RWPE1 (cell line): ENCODE data around the gene KLF9.

ENCODE experiments used
- CTCF ChIA-PET: fragments of 350-600 bp; sonication (Branson Sonifier 250); formaldehyde crosslinking; extraction: SDS; loops from one replicate; lab custom pipeline; 2021; lab: Yijun Ruan, JAX
- POLR2A ChIA-PET: fragments of 400-600 bp; formaldehyde crosslinking; extraction: SDS; loops from one replicate; lab custom pipeline; 2020; ENCODE audit warnings: antibody characterized with exemption; ENCODE audit not compliant: low non-redundant PET; lab: Yijun Ruan, JAX
- DNase-seq: peaks from one replicate; pipeline ENCODE4 v3.0.0; 2012; ENCODE audit warnings: low spot score
- H3K27ac ChIP-seq: fragments of 450-650 bp; 2 replicates; pipeline ENCODE4 v1.5.1; 2017
- TF ChIP-seq, protein P1 (sequence below): fragments of 450-650 bp; conservative IDR thresholded peaks from 2 replicates; pipeline ENCODE4 v1.5.1; 2017; ENCODE audit warnings: low read depth, mild to moderate bottlenecking

Gene KLF9

DNA sequence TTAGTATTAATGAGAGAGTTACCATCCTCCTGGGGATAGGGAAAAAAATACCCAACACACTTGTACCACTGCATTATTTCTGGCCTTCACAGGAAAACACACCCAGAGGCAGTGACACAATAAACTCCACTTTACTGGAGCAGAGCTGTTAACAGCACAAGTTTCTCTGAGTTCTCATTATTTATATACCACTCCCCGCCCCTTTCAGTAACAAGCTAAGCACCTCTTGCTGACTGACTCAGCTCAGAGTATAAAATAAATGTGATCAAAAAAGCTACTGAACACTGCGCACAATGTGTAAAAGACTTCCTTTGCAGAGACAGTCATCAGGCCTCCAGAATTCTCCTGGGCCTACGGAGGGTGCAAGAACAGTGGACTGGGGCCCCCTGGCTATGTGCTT is 21.6 kb downstream of the KLF9 start:
- POLR2A ChIA-PET: no interaction called here
- DNase-seq: no peak
- CTCF ChIA-PET: interaction anchor here (0.6 to 1.0 kb wide), 2 partner anchors 45 to 77 kb away, joined by 3 read pairs; no protein-coding TSS in a partner anchor
- peak overlapping the region; percentile 53 for H3K27ac ChIP-seq
- TF ChIP-seq, protein P1, sequence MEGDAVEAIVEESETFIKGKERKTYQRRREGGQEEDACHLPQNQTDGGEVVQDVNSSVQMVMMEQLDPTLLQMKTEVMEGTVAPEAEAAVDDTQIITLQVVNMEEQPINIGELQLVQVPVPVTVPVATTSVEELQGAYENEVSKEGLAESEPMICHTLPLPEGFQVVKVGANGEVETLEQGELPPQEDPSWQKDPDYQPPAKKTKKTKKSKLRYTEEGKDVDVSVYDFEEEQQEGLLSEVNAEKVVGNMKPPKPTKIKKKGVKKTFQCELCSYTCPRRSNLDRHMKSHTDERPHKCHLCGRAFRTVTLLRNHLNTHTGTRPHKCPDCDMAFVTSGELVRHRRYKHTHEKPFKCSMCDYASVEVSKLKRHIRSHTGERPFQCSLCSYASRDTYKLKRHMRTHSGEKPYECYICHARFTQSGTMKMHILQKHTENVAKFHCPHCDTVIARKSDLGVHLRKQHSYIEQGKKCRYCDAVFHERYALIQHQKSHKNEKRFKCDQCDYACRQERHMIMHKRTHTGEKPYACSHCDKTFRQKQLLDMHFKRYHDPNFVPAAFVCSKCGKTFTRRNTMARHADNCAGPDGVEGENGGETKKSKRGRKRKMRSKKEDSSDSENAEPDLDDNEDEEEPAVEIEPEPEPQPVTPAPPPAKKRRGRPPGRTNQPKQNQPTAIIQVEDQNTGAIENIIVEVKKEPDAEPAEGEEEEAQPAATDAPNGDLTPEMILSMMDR: no peak

DNA sequence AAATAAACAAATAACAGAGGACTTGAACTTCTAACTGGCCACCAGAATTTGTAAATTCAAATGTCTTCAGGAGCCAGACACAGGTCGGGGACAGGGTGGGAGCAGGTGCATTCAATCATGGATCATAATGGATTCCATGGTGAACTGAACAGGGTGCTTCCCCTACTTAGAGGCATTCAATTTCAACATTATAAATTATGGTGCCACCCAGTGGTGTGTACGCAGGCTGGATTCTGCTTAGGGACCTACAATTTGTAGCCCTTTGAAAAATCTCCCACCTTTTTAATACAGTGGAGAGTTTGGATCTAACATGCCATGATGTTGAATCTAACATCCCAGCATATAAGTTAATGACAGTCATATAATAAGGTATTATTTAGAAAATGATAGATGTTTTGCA is 22.3 kb downstream of the KLF9 start:
- ChIA-PET POLR2A (no interaction called here), CTCF (no interaction called here)
- H3K27ac ChIP-seq: 0 out of 2 replicates have a peak overlapping the region, but pooled peaks have one; percentile 28
- TF ChIP-seq, protein P1: no peak
- DNase-seq: no peak

DNA sequence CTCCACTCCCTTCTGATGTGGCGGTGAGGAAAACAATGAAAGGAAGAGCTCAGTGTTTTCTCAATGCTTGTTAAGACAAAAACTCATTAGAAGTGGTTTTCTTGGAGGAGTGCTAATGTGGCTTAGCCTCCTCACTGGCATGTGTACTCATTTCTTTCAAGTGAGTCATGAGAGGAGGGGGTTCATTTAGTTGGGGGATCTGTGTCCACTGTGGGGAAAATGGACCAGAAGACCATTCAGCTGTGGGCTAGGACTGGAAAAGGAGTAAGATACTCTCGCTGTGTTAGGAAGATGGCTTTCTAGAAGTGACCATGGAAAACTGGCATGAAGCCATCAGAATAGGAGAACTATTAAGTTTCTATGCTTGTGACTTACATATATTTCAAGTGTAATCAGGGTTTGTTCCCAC is 23.5 kb downstream of the KLF9 start:
- TF ChIP-seq, protein P1: no peak
- H3K27ac ChIP-seq: no peak overlapping the region
- ChIA-PET POLR2A (no interaction called here), CTCF (interaction anchor here (0.8 kb wide), 1 partner anchor 212 kb away, joined by 4 read pairs; no protein-coding TSS in a partner anchor)
- no peak for DNase-seq

DNA sequence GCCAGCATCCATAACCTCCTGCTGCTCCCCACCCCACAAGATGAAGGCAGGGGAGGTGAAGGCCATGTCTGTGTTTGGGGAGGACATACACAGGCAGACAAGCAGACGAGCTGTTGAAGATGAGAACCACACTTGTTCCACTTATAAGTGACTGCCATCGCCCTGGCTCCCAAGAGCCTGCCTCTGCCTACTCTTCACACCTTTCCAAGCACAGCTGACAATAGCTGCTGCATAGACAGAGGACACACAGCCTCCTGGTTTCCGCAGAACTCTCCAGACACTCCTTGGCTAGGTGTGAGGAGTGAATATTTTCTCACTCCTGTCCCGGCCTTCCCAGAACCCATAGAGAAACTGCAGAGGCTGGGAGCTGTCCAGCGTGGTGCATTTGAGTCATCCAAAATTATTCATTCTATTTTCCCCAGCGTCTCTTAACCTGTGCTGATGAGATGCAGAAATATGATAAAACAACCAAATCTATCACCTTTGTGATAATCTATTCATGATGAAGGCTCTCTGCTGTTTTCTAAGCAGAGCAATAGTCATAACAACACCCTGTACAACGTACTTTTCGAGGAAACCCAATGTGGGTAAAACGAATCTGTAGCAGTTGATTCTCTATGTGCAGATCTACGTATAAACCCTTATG is 24.7 kb downstream of the KLF9 start:
- CTCF ChIA-PET: interaction anchor here (0.6 to 1.3 kb wide), 5 partner anchors 13 to 649 kb away, joined by 3 to 4 read pairs (median 3); no protein-coding TSS in a partner anchor
- DNase-seq: no peak
- POLR2A ChIA-PET: no interaction called here
- peak overlapping the region; percentile 34; the same call in 1 of the 2 replicates for H3K27ac ChIP-seq
- TF ChIP-seq, protein P1: no peak

DNA sequence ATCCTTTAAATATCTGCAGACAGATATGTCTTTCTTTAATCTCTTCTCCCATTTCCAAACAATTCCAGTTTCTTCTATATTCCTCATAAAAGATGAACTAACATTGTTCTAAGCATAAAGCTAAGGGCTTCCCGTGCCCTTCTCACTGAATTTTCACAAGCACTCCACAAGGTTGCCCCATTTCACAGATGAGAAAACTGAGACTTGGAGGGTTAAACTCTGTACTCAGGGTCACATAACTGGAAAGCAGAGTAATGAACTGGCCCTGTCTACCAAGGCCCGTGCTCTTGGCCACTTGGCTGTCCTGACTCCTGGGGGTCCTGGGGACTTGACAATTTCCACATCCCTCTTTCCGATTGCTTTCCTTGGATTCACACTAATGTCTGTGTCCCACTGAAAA is 25.3 kb downstream of the KLF9 start:
- DNase-seq: no peak
- ChIA-PET POLR2A (no interaction called here), CTCF (interaction anchor here (0.6 to 1.3 kb wide), 3 partner anchors 99 to 555 kb away, joined by 3 to 4 read pairs (median 4); no protein-coding TSS in a partner anchor)
- TF ChIP-seq, protein P1: no peak
- peak overlapping the region; percentile 34; the same call in 1 of the 2 replicates for H3K27ac ChIP-seq

DNA sequence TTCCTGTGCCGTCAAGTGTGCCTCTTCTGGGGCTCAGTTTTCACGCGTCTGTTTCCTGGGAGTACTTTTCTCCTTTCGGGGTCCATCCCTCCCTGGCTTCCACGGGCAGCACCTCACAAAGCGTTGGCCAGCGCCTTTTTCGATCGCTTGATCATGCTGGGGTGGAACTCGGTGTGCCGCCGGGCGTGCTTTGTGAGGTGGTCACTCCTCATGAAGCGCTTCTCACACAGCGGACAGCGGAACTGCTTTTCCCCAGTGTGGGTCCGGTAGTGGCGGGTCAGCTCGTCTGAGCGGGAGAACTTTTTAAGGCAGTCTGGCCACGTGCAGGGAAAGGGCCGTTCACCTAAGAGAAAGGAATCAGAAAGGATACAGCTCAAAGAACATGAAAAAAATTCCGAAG is 26.8 kb downstream of the KLF9 start:
- H3K27ac ChIP-seq: no peak overlapping the region
- DNase-seq: no peak
- ChIA-PET CTCF (interaction anchor here (0.6 kb wide), 2 partner anchors 22 to 87 kb away, joined by 6 to 7 read pairs; no protein-coding TSS in a partner anchor), POLR2A (no interaction called here)
- TF ChIP-seq, protein P1: no peak
